GM19238 (cell line): ENCODE results near the gene MICAL2.

ENCODE experiments used
- DNase-seq: peaks from one replicate; pipeline ENCODE4 v3.0.0; 2011; ENCODE audit warnings: low spot score; ENCODE audit not compliant: insufficient read length

MICAL2 gene

DNA sequence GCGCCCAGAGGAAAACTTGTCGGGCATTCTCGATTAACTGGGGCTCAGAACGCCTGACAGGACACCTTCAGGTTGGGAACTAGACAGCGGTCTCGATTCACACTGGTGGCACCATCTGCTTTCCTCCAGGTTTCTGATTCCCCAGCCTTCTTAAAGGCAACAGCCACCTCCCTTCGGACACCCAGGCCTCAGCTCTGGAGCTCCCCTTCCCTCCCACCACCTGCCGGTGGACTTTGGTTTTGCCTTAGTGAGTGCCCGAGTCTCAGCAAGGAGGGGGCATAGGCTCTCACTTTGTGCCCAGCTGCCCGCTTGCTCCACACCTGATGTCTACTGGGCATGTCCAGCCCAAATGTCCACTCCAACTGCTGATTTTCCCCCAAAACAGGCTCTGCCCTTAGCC lies 156.6 kb downstream of the MICAL2 start:
- DNase-seq: no peak

DNA sequence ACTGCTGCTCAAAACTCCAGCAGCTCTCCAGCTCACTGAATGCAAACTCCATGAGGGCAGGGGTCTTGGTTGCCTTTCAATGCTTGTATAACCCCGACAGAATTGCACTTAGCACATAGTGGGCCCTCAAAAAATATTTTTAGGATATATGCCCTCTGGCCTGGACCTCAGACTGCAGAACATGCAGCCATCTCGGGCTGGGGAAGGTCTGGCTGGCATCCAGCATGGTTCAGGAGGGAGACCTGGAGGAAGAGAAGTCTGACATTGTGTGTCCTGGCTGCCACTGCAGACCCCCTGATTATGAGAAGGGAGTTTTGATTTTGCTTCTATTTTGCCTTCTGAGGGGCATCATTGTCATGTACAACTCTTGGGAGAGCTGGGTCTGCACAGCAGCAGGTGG lies 157.5 kb downstream of the MICAL2 start:
- DNase-seq: no peak

DNA sequence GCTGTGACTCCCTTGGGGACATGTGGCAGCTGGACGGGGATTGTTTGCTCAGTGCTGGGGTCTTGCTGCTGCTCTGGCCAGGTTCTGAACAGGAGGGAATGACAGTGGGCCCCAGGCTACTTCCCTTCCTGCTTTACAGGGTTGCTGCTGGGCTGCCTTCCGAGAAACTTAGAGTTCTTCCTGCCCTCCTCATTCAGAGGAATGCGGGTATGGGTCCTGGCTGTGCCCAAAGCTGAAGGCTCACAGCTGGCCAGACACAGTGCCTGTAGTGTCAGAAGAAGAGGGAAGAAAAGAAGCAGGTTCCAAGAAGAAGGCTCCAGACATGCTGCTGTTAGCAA lies 158.7 kb downstream of the MICAL2 start:
- no peak for DNase-seq

DNA sequence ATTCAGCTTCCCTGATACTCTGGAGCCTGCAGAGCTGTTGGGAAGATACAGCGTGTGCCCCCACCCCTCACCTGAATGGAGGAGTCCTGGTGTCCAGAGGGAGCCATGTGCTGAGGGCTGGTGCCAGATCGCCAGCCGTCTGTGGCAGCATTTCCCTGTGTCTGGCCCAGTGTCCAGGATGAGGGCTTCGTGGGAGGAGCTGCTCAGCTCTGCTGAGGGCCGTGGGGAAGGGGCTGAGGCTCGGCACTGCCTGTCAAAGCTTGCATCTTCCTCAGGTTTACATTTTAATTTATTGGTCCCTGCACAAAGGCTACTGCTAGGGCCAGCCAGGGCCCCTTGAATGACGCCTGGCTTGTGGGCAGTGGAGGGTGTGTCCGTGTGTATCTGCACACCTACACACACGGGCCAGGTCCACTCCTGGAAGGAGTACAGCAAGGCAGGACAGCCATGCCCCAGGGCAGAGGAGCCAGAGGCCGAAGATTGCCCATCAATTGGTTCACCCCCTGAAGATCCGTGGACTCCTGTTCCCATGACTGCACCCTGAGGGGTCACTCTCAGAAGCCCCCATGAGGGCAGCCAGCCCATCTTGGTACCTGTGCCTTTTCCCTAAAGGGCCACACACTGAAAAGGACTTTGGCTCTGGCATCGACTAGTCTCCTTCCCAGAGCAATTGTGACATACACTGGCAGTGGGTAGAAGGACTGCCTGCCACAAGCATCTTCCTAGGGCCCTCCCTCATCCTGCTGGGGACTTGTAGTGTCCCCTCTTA lies 159.2 kb downstream of the MICAL2 start:
- no peak for DNase-seq

DNA sequence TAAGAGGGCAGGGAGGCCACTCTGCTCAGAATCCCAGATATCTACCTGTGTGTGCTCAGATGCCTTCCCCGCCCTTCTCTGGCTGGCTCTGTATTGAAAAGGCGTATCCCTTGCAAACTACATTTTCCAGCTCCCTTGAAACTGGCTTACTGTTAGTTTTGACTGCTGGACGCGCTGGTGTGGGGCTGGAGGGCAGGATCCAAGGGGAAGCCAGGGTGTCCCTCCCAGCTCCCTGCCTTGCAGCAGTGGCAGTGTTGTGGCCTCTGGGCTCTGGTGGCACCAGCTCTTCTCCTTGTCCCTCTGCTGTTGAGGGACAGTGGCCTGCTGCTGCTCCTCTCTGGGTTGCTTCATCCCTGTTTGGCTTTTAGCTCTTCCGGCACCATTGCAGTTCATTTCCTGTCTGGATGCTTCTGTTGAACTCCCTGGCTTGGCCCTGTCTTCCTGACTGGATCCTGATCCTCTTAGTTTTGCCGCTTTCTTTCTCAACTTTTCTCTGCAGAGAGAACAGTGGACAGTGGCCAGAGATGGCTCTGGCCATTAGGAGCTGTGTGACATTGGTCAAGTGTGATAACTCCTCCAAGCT lies 159.9 kb downstream of the MICAL2 start:
- DNase-seq: no peak

DNA sequence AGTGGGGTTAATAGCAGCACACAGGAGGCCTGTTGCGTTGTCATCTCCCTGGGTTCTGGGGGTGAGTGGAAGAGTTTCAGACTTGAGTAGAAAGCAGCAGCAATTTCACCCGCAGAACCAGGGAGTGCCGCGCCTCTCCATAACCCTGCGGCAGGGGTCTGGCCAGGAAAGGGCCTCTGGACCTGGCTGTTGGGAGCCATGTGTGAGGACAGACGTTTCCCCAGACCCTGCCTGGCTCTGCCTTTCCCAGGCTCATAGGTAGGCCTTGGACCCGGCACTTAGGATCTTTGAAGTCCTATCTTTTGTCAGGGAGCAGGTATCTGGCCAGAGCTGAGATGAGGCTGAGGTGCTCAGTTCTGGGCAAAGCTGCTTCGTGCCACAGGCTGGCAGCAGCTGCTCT lies 160.4 kb downstream of the MICAL2 start:
- no peak for DNase-seq

DNA sequence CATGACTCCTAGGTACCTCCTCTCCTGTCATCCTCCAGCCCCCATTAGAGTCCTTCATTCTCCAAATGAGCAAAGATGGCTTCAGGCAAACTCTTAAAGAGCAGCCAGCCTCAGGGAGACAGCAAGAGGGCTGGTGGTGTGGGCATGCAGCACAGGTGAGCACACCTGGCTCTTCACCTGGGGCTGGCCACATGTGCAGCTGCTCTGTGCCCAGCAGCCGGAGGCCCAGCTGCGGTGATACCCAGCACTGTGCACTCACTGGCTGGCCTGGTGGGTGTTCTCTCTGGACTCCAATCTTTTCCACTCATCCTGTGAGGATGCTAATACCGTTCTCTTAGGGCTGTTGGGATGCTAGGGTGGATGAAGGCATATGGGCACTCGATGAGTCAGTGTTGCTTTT lies 160.9 kb downstream of the MICAL2 start:
- no peak for DNase-seq

DNA sequence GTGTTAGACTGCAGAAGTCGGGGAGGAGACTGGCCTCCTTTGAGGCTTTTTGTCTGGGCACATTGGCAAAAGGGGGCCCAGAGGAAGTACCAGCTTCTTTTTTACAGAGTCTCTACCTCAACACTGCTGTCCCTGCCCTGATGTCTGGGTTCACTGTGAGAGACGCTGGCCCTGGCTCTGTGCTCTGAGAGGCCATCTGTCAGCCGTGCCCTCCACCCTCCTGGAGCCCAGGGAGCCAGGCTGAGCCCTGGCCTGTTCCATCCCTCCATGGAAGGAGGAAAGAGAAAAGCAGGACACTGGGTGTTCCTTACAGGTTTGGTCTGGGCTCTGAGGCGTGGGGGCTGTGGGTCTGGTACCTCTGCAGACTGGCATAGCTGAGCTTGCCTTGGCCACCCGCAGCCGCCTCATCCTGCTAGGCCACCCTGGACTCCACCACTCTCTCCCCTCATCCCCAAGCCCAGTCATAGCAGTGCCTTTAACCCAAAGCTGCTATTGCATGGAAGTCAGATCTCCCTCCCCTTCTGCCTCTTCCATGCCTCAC lies 161.5 kb downstream of the MICAL2 start:
- DNase-seq: no peak

DNA sequence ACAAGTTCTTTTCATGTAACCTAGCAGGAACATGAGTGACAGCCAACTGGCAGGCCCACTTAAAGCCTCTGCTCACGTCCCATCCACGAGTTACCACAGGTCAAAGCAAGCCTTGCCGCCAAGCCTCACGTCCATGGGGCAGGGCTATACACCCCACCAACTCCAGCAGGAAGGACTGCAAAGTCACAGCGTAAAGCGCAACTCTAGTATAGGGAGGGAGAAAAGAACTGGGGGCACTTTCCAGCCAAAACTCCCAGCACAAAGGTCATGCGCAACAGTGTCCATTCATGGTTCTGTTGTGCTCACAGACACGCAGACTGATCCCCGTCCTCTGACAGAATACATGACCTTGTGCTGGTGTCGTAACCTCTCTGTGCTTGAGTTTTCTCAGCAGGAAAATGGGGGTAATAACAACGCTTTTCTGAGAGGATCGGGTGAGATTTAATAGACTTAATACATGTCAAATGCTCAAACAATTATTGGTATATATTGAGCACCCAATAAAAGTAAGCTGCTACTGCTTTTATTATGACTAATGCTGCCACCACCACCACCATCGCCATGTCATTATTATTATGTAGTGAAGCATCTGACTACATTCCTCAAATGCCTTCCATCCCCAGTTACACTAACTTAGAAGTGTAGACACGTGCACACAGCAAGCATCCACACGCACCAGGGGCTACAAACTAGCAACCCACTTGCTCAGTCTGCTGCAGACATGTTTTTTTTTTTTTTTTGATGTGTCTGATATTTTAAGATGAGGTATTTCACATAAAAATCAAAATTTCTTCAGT lies 162.6 kb downstream of the MICAL2 start:
- no peak for DNase-seq

DNA sequence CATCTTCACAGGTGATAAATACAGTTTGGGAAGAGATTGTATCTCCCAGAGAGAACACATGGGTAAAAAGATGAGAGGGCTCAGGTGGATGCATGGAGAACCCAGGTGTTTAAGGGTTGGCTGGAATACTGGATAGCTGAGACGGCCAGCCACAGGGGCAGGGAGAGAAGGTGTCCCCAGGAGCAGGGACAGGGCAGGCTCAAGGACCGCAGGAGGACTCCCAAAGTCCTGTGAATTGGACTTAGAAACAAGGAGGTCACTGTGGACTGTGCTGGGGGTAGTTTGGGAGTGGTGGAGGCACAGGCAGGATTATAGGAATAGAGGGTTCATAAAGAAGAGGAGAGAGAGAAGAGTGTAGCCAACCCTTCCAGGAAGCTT lies 163.2 kb downstream of the MICAL2 start:
- DNase-seq: no peak

DNA sequence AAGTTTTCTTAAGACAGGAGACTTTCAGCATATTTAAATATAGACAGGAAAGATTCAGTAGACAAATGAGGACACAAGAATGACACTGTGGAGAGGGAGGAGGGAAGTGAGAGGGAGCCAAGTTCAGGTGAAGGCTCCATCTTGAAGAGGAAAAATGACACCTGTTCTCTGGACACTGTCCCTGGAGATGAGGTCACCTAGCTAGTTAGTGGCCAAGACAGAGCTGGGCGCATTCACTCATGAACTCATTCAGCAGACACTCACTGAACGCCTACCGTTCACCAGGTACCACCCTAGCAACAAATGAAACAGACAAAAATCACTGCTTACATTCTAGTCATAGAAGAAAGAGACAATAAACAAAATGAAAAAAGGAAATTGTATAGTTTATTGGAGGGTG lies 163.7 kb downstream of the MICAL2 start:
- DNase-seq: no peak

DNA sequence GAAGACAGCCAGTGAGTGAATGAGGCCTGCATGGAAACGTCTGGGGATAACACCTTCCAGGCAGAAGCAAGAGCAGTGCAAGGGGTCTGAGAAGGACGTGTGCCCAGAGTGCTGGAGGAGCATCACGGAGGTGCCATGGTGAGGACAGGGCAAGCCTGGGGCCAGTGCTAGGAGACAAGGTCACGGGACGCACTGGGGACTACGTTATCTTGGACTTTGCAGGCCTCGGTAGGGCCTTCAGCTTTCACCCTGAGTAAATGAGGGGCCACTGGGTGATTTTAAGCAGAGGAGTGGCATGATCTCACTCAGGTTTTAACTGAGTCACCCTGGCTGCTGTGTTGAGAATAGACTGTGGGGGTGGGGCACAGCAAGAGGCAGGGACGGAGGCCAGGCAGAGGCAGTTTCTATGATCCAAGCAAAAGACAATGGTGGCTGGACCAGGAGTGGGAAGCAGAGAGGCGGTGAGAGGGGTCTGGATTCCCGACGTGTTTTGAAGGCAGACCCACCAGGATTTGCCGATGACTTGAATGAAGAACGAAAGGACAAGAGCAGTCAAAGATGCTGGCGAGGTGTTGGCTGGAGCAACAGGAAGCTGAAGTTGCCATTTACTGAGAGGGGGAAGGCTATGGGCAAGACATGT lies 164.3 kb downstream of the MICAL2 start:
- DNase-seq: no peak

DNA sequence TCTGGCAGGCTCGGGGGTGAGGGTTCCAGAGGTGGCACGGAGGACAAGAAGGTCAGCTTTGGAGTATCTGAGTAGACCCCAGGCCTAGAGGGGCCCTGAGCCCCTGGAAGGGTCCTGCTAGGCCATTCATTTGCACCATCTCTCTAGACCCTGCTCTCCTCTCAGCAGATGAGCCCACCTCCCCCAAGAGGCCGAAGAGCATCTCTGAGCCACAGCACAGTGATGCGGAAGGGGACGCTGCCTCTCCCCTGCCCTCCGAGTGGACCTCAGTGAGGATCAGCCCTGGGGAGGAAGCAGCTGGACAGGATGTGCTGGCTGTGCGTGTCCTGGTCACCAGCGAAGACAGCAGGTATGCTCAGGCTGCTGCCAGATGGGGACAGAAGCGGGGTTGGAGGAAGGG lies 165.4 kb downstream of the MICAL2 start:
- DNase-seq: no peak

DNA sequence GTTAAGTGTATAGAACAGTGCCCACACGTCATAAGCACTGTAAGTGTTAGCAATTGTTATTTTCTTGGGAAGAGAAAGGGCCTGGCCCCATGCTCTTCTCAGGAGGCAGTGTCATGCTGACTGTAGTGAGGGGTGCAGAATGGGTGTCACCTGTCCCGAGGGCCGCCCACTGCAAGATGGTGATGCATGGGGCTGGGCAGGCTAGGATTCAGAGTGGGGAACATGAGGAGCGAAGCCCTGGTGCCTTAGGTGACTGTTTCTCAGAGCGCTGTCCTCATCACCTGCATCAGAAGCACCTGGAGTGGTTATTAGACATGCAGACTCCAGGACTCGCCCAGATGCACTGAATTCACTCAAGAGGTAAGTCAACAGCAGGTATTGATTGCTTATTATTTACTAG lies 166.0 kb downstream of the MICAL2 start:
- no peak for DNase-seq

DNA sequence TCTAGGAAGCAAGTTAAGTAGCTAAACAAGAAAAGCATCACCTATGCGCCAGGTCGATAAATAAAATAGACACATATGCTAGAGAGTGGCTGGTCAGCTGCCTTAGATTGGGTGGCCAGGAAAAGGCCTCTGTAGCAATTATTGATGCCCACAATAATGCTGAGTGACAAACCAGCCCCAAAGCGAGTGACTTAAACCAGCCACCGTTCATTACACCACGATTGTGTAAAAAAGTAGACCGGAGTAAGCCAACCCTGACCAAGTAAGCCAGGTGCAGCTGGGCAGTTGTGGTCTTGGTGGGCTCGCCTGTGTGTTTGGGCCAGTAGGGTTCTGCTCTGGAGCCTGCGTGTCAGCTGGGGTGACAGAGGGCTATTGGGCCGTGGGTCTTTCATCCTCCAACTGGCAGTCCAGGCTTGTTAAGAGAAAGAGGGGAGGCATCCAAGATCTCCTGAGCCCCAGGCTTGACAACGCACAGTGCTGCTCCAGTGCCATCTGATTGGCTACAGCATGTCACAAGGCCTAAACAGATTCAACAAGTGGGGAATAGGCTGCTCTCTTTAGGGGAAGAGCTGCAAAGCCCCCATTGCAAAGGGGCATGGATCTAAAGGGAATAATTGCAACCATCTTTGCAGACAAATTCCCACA lies 166.6 kb downstream of the MICAL2 start:
- no peak for DNase-seq

DNA sequence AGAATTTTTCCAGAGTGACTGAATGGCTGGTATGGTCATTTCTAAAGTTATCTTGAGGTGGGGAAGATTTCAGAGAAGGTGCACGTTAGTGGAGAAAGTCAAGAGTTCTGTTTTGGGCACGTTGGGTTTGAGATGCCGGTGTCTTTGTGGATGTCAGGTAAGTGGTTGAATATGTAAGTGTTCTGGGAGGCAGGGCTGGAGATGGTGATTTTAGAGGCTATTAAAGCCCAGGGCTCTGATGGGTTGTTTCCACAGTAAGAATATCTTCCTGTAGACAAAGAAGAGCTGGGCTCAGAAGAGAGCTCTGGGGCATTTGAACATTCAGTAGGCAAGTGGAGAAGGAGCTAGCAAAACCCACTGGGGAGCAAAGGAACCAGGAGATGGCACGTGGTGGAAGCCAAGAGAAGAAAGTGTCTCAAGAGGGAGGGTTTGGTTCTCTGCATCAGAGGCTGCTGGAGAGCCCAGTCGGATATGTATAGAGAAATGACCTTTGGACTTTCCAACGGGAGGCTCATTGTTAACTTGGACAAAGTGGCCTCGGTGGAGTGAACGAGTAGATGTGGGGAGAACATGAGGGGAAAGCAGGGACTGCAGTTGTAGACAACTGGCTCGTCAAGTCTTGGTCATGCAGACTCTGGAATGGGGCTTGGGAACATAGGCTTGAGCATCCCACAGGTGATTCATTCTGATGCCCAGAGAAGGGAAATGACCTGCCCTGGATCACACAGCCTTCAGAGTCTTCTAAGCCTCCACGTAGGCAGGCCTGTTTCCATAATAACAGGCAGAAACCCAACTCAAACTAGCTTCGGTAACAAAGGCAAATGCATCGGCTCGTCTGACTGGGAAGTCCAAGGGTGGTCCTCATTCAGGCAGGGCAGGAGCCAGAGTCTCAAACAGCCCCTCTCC lies 168.6 kb downstream of the MICAL2 start:
- no peak for DNase-seq

DNA sequence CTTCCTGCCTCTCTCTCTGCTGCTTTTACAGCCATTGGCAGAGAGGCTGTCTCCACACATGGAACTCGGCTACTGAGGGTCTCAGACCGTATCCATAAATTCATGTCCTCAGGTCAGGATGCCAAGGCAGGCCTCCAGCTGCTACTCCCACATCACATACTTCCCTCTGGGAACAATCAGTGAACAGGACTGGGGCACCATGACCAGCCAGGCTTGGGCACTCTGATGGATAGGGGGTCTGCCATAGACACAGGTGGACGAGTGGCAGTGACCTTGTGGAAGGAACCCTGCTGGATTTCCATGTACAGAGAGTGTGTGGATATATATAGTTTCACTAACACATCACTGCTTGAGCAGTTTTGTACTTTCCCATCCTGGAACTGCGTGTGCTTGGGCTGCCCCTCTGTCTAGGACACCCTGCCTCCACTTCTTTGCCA lies 169.3 kb downstream of the MICAL2 start:
- no peak for DNase-seq

DNA sequence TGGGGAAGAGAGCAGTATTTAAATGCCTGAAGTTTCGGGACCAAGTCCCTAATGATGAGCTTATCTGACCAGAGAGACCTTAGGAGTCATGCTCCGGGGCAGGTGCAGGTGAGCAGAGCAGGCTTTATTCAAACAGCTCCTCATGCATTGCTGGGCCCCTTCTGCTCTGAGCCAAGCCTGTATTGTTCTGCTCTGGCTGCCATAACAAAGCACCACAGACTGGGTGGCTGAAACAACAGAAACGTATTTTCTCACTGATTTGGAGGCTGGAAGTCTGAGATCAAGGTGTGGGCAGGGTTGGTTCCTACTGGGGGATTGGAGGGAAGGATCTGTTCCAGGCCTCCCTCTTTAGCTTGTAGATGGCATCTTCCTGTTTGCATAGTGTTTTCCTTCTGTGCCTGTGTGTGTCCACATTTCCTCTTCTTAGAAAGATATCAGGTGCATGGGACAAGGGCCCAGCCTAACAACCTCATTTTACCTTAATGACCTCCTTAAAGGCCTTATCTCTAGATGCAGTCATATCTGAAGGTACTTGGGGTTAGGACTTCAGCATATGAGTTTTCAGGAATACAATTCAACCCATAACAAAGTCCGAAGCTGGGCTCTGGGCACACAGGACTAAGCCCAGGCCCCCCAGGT lies 169.9 kb downstream of the MICAL2 start:
- no peak for DNase-seq

DNA sequence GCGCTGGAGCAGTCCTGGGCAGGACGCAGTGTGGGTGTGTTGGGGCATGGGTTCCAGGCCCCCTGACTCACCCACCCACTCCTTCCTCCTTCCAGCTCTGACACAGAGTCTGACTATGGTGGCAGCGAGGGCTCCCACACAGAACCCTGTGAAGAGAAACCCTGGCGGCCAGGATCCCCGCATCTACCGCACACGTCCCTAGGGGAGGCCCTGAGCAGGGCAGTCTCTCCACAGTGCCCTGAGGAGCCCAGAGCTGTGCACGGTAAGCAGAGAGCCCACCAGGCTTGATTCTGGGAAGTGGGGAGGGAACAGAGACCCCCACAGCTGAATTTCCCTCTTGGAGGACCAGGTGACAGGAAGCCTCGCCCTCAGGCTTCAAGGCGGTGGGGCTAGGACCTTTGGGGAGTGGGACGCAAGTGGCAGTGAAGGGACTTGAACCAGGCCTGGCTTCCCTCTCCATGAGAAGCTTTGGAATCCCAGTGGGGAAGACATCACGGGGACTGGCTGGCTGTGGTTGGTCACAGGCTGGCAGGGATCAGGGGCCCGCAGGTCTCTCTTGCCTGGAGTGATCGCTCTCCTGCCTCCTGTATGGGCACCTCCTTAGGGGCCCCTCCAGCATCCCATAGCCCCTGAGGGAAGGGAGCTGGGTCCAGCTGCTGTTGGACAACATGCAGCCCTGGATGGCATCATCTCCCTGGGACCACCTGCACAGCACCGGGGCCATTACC lies 170.6 kb downstream of the MICAL2 start:
- no peak for DNase-seq
